HG03558 (cell line): ENCODE measurements around the gene PRKN.

Experiments
- ATAC-seq: cut with Tn5 transposase; IDR thresholded peaks from one replicate; pipeline ENCODE4 v1.9.1; 2021; ENCODE audit warnings: moderate number of reproducible peaks; ENCODE audit not compliant: unreplicated experiment; ENCODE audit errors: extremely low read depth

The PRKN gene

DNA sequence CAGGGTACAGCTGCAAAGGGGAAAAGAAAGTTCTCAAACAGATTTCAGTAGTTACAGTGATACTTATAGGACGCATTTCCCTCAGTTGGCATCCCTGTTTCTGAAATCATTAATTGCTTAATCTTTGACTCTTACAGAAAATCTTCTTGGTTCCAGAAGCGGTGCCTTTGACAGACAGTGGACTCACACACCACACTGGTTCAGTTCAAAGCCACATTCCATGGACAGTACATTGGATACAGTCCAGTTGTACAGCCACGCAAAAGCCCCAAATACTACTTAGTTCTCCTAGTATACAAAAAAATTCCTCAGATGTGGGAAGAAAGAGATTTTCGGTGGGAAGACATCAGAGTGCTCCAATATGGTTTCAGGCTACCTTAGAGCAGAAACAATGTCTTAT lies 460.4 kb downstream of the PRKN start:
- no peak for ATAC-seq

DNA sequence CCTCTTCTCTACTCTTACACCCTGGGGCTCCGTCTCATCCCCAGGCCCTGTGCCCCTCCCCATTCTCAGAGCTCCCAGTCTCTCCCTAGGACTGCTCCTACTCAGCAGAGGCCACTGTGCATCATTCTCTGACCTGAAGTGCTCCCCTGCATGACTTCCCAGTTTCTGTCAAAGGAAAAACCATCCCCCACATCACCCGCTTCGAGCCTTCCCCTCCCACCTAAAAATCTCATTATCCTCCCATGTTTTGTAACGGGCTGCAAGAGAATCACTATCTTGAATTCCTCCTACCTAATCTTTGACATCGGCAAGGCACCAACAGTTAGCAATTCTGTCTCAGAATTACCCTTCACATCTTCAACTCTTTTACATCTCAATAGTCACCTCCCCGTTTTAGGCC lies 463.0 kb downstream of the PRKN start:
- no peak for ATAC-seq

DNA sequence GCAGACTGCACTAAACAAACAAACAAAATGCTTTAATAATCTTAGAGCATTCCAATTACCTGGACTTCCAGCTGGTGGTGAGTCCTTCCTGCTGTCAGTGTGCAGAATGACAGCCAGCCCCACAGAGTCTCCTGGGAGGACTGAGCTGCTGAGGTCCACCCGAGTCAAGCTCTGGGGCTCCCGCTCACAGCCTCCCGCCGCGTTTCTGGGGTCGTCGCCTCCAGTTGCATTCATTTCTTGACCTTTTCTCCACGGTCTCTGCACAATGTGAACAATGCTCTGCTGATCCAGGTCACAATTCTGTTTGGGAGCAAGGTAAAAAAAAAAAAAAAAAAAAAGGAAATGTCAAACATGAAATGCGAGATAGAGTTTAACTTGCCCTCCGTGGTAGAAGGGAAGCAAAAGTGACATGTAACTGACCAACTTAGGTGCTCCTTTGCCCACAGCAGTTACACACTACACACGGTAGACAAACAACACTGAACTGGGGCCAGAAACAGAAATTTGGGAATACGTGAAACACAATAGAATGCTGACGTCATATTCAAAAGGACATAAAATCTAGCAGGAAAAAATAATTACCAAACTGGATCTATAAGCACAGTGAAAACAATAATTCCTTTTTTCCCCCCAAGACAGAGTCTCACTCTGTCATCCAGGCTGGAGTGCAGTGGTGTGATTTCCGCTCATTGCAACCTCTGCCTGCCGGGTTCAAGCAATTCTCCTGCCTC lies 464.9 kb downstream of the PRKN start:
- ATAC-seq: no peak

DNA sequence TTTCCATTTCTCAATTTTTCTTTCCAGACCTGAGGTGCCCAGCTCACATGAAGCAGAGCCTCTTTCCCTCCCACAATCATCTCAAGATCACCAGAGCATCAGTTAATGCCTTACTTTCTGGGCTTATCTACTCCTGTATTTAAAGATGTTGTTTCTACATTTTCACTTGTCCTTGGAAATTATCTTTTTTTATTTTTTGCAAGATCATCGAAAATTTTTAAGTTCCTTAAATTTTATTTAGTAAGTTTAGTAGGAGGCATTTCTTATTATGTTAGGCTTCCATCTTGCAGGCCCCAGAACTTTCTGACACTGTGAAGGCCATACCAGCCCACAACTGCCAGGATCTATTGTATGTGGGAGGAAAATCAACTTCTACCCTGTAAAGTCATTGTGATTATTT lies 466.0 kb downstream of the PRKN start:
- no peak for ATAC-seq

DNA sequence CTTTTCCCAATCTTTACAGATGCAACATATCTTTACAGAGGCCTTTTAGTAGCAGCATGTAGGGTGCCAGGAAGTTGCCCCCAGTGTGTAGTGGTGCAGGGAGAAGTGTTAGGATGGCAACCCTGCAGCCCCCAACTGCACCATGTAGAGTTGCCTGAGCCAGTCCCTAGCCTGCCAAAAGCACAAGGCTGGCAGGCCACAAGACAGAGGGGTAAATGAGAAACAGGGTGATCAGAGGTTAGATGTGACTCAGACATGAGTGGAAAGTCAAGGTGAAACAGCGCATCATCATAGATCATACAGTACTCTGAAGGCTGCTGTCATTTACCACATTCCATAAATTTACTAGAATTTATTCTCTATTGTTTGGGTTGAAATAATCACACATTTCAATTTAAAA lies 467.5 kb downstream of the PRKN start:
- ATAC-seq: no peak

DNA sequence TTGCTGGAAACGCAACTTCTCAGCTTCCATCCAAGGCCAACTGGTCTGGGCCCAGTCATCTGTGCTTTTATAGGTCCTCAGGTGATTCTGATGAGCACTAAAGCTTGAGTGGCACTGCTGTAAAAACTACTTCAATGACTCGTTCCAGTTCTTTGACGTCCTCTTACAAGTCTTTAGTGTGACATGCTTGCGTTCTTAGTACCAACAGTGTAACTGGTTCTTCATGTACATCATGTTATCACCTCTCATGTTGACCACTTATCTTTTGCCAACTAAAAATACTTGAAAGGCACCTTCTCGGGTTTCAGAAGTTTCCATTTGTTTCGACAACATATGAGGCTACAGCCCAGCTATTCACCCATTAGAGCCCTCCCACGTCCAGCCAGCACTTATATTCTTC lies 468.9 kb downstream of the PRKN start:
- no peak for ATAC-seq

DNA sequence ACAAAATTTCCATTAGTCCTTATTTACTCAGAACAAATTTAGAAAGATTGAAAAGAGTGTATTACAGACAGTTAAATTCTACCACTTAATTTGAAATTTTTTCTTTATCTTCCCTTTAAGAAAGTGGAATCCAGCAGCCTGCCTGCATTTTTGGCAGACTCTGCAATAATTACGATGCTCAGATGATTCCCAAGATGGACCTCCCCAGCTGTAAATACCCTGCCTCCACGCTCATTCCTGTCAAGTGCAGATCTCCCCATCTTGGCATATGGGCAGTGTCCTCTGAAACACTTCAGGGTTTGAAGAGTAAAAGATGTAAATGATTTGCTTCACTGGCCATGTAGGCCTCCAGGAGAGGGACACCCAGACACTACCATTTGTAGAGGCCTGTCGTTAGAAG lies 471.2 kb downstream of the PRKN start:
- no peak for ATAC-seq

DNA sequence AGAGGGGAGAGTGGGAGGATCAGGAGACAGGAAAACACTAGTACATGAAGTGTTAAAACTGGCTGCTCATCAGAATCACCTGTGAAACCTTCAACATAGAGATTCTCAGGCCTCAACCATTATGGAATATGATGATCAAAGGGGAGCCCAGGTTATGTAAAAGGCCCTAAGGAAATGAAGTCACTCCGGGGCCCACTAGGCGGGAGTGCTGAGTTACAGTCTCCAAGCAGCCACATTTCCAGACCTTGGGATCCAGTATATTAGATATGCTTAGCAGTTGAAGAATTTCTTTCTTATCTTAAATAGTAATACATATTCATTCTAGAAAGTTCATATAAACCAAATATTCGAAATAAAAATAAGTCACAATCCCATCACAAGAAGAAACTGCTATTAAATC lies 476.3 kb downstream of the PRKN start:
- ATAC-seq: no peak

DNA sequence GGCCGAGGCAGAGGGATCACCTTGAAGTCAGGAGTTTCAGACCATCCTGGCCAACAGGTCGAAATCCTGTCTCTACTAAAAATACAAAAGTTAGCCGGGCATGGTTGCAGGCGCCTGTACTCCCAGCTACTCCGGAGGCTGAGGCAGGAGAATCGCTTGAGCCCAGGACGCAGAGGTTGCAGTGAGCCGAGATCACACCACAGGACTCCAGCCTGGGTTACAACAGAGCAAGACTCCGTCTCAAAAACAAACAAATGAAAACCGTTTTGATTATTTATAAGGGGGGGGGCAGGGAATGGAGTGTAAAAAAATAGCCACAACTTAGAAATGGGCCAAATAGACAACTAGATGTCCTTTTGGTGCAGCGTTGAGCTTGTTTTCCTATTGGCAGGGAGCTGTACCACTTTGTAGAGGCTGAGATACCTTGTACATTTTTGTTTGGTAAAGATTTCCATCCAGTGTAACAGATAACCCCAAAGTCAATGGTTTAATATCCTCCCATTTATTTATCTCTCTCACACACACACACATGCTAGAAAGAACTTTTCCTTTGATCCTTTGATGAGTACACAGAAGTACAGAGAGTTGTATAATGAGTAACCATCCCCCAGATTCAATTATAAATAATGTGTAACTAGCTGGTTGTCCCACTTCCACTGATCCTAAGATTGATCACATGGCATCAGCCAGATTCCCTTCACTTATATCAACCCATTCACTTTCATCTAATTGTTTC lies 477.5 kb downstream of the PRKN start:
- ATAC-seq: no peak

DNA sequence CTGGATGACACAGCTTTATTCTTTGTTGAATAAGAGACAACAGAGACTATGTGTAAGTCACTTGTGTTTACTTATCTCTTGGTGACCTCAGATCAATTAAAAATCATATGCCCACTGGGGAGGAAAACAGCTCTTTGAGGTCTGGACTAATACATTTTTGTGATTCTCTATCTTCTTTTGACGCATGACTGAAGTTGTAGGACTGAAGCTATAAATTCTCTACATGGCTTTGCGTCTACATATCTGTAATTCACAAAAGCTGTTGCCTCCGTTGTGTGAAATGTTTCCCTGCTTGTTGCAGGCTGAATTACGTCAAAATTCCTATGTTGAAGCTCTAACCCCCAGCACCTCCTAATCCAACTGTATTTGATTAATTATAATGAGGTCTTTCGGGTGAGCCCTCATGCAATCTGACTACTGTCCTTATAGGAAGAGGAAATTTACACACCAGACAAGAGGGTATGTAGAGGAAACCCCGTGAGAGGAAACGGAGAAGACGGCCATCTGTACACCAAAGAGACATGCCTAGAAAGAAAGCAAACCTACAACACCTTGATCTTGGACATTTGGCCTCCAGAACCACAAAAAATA lies 481.6 kb downstream of the PRKN start:
- ATAC-seq: no peak

DNA sequence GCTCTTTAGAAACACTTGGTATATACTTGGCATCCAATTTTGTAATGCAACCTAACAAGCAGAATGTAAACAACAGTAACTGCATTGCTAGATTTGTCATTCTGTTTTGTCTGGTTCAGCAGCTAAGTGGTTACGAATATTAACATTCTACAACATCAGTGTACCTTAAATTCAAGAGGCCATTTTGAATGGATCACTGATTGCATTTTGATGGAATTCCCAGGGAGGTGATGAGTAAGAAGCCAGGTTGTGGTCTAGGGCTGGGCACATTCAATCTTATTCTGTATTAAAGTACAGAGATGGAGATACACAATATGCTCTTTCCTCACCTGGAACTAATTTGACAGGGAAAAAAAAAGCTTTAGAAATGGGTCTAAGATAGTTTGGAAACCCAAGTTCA lies 483.5 kb downstream of the PRKN start:
- no peak for ATAC-seq

DNA sequence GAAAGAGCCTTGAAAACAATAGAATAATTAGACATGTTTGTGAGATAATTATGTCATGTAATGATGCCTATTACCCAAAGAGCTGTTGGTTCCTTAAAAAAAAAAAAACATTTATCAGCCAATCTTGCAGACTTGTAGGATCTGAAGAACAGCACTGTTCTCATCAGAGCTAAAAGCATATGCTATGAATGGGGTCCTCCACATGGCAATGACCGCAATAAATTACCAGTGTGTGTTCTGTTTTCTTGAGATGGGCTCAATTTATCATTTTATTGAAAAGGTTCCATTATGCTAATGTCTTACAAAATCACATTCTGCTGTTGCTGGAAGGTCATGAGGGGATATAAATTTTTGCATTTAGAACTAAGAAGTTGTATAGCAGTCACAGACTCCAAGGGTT lies 484.7 kb downstream of the PRKN start:
- ATAC-seq: no peak

DNA sequence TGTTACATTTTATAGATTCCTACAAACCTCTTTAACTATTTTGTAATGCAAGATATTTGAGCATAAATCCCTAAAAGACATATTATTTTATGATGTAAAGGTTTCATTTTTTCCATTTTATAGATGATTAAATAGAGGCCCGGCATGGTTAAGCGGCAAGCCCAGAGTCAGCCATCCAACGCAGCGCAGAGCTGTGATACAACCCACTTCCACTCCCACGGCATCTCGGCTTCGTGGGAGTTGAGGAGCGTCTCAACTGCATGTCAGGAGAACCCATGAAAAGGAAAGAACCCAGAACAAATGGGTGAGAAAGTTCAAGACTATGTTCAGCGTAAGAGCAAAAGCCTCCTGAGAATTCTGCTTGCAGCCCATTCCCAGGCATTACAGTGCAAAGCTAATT lies 488.2 kb downstream of the PRKN start:
- no peak for ATAC-seq

DNA sequence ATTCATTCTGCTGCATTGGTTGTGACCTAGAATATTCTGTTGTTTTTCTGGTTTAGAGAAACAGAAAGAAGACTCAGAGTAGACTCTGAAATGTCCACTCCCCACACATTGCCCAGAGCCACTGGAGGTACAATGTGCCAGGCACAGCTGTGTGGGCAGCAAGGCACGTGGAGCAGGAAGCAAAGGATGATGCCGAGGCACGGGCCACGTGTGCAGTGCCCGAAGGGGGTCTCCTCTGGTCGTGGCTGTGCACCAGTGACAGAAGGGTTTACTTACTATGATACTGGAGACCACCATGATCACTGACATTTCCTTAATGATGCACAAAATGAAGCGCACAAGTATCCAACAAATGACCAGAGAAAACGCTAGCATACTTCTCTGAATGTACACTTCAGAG lies 488.9 kb downstream of the PRKN start:
- ATAC-seq: no peak

DNA sequence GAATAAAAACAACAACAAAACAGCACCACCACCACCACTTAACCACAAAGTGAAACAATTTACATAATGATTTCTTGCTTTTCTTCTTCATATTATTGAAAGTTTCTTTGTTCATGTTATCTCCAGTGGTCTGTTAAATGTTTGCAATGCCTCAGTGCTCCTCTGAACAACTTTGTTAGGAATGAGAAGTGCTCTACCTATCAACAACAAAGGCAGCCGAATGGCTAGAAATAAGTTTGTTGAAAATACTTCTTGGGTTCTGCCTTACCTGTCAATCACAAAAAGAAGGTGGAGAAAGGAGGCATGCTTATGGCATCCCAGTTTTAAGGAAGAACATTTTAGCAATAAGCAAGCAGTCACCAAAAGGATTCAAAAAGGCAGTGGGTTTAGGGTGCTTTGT lies 490.2 kb downstream of the PRKN start:
- ATAC-seq: no peak

DNA sequence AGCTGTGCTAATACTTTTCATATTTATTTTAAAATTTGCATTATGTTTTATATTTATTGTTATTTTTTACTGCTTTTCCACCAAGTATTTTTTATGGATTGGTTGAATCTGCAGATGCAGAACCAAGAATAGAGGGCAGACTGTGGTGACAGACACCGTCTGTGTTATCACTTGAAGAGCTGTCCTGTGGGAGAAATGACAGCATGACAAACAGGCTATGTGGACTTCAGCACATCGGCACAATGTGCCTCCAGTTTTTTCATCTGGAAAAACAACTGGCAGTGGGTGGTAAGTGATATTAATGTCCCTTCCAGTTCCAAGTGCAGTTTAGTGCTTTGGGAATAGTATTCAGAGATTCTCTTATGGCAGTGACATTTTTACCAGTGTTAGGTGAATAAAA lies 492.9 kb downstream of the PRKN start:
- no peak for ATAC-seq

DNA sequence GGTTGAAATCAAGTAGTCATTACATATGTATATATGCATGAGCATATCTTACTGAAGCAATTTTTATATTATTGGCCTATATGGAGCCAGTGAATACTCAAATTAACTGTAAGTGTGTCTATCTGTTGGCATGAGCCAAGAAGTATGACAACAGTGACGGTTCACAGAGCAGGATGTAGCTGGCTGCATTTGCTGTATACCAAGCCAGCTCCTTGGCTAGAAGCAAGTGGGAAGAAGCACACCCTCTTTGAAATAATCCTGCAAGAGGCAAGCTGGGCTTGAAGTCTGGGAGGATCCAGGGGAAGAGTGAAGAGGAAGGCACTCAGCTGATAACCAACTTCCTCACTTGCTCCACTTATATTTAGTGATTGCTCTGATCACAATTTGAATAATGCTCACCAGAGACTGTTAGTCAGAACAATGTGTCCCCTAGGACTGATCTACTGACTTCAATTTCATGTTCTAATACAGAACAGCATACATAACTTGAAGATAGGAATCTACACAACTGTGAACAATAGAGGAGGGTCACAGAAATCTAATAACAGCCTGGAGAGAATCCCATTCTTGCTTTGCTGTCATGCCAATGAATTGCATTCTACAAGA lies 497.3 kb downstream of the PRKN start:
- no peak for ATAC-seq

DNA sequence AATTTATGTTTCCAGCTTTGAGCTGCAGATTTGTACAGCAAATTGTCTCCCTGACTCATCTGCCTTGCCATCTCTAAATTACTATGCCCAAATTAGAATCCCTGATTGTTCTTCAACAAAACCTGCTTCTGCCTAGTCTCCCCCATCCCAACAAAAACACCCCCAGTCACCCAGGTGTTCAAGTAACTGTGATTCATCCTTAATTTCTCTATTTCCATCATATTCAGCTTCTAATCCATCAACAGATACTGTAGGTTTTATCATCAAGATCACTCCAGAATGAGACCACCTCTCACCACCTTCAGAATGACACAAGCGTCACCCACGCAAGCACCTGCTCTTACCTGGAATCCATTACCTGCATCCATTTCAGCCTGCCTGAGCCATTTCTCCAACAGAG lies 498.5 kb downstream of the PRKN start:
- no peak for ATAC-seq

DNA sequence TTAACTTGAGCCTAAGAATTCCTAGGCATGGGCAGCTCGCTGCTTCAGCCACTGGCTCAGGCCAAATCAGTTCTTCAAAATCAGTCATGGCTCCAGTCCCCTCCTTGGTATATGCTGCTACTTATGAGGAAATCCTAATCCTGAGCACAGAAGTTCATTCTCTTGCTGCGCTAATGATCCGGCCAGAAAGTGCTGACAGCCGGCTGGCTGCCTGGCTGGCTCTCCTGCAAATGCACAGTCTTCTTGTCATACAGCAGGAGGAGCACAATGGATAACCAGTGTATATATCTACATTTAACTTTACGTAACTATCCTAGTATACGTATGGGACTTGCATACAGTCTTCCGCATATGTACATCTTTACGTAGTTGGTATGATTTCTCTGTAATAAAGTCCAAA lies 500.8 kb downstream of the PRKN start:
- no peak for ATAC-seq

DNA sequence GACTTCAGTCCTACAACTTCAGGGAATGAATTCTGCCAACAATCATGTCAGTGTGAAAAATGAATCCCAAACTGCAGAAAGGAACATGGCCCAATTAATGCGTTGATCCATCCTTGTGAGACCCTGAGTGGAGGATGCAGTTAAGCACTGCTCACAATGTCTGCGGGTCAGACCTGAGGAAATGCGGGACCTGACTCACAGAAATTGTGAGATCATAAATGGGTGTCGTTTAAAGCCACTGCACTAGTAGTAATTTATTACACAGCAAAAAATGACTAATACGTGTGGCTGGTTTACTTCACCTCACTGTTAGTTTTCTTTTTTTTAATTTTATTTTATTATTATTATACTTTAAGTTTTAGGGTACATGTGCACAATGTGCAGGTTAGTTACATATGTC lies 505.0 kb downstream of the PRKN start:
- no peak for ATAC-seq

DNA sequence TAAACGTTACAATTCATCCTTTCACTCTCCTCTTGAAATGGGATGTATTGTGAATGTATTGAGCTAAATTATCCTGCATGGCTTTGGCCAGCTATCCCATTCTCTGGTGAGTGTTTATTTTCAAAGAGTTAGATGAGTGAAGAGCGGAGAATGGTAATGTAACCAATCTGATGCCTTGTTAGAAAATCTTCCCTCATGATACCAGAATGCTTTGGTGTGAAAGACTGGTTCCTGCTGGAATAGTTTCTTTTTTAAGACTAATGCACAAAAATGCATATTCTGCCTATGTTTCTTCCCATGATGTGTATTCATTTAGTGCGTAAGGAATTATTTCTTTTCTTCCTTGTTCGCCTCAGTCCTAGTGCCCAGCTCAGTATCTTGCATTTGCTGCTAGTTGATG lies 506.7 kb downstream of the PRKN start:
- no peak for ATAC-seq
